ENCODE measurements around the gene ANK3. TPM values are rescaled to one million over a fixed set of nuclear protein-coding genes. Genes with fewer than 3 reads are reported as not detected.

The ANK3 gene
- total RNA-seq, 4 donors from 2014 or later: 125 to 171 (median 149) TPM

GRCh38 chr10:60021361-60021760 is 368.3 kb downstream of the ANK3 start:
- no peaks in the 10 kb centered on the region for H3K27me3 ChIP-seq
- no peaks in the 10 kb centered on the region for H3K4me1 ChIP-seq
- TF ChIP-seq CTCF (IDR thresholded peaks at IDR 0.05 in 4 of 5, conservative IDR thresholded peaks at IDR 0.05 in 1 of 5) (no peak), POLR2A (IDR thresholded peaks at IDR 0.05) (no peak)
- H3K27ac ChIP-seq: no peak overlapping the region
- intact Hi-C loops (cut with DNase I; ENCODE audit: low total_unique reads): no loop called here
- no peak overlapping the region for H3K4me3 ChIP-seq
- DNase-seq (no peak), ATAC-seq (peak; percentile 24 to 26)
- H3K36me3 ChIP-seq: no peaks in the 10 kb centered on the region
- H3K9me3 ChIP-seq: no peaks in the 10 kb centered on the region
- in situ Hi-C loops (cut with MboI; ENCODE audit: low sequenced_read_pairs in 4 of 4): loop anchor here in 1 of 4 donors (10.0 kb wide), 1 partner anchor 107 kb away; no protein-coding TSS in a partner anchor

GRCh38 chr10:60016794-60017193 is 372.9 kb downstream of the ANK3 start:
- TF ChIP-seq POLR2A (IDR thresholded peaks at IDR 0.05) (no peak), CTCF (IDR thresholded peaks at IDR 0.05 in 4 of 5, conservative IDR thresholded peaks at IDR 0.05 in 1 of 5) (no peak)
- H3K9me3 ChIP-seq: no peaks in the 10 kb centered on the region
- no peak overlapping the region for H3K4me3 ChIP-seq
- no peaks in the 10 kb centered on the region for H3K27me3 ChIP-seq
- DNase-seq (no peak), ATAC-seq (no peak)
- in situ Hi-C loops (cut with MboI; ENCODE audit: low sequenced_read_pairs in 4 of 4): no loop called here
- no peak overlapping the region for H3K27ac ChIP-seq
- H3K36me3 ChIP-seq: no peaks in the 10 kb centered on the region
- H3K4me1 ChIP-seq: no peaks in the 10 kb centered on the region
- intact Hi-C loops (cut with DNase I; ENCODE audit: low total_unique reads): no loop called here

- intact Hi-C loops (cut with DNase I; ENCODE audit: low total_unique reads) (no loop called here), in situ Hi-C loops (cut with MboI; ENCODE audit: low sequenced_read_pairs in 4 of 4) (no loop called here)
- H3K9me3 ChIP-seq: no peaks in the 10 kb centered on the region
- no peak overlapping the region for H3K4me3 ChIP-seq
- ATAC-seq: no peak
- H3K27me3 ChIP-seq: no peaks in the 10 kb centered on the region
- TF ChIP-seq POLR2A (IDR thresholded peaks at IDR 0.05) (no peak), CTCF (IDR thresholded peaks at IDR 0.05 in 4 of 5, conservative IDR thresholded peaks at IDR 0.05 in 1 of 5) (no peak)
- no peaks in the 10 kb centered on the region for H3K36me3 ChIP-seq
- no peaks in the 10 kb centered on the region for H3K4me1 ChIP-seq
- no peak for DNase-seq
- no peak overlapping the region for H3K27ac ChIP-seq
Measured at GRCh38 chr10:60009710-60010383, 379.8 kb downstream of the ANK3 start.

- no peak overlapping the region for H3K27ac ChIP-seq
- intact Hi-C loops (cut with DNase I; ENCODE audit: low total_unique reads): no loop called here
- TF ChIP-seq POLR2A (IDR thresholded peaks at IDR 0.05) (no peak), CTCF (IDR thresholded peaks at IDR 0.05 in 4 of 5, conservative IDR thresholded peaks at IDR 0.05 in 1 of 5) (no peak)
- ATAC-seq (no peak), DNase-seq (no peak)
- no peaks in the 10 kb centered on the region for H3K36me3 ChIP-seq
- H3K4me1 ChIP-seq: no peaks in the 10 kb centered on the region
- in situ Hi-C loops (cut with MboI; ENCODE audit: low sequenced_read_pairs in 4 of 4): no loop called here
- H3K4me3 ChIP-seq: no peak overlapping the region
- H3K9me3 ChIP-seq: no peaks in the 10 kb centered on the region
- no peaks in the 10 kb centered on the region for H3K27me3 ChIP-seq
Measured at GRCh38 chr10:60009276-60009675, 380.4 kb downstream of the ANK3 start.

GRCh38 chr10:60008816-60009215 is 380.9 kb downstream of the ANK3 start:
- no peak for DNase-seq
- H3K4me3 ChIP-seq: no peak overlapping the region
- in situ Hi-C loops (cut with MboI; ENCODE audit: low sequenced_read_pairs in 4 of 4): no loop called here

More at GRCh38 chr10:60008816-60009215, 380.9 kb downstream of the ANK3 start:
- intact Hi-C loops (cut with DNase I; ENCODE audit: low total_unique reads): no loop called here
- Histone ChIP-seq H3K4me1 (no peaks in the 10 kb centered on the region), H3K9me3 (no peaks in the 10 kb centered on the region), H3K36me3 (no peaks in the 10 kb centered on the region), H3K27ac (no peak overlapping the region), H3K27me3 (no peaks in the 10 kb centered on the region)
- TF ChIP-seq POLR2A (IDR thresholded peaks at IDR 0.05) (no peak), CTCF (IDR thresholded peaks at IDR 0.05 in 4 of 5, conservative IDR thresholded peaks at IDR 0.05 in 1 of 5) (no peak)
- no peak for ATAC-seq
